ENCODE results near the gene SLC23A2.
"Not testable (repeated sequence)": the region's sequence is repeated elsewhere in the genome, so short reads cannot be mapped to it uniquely, and the experiment has no call there.

Gene SLC23A2

DNA sequence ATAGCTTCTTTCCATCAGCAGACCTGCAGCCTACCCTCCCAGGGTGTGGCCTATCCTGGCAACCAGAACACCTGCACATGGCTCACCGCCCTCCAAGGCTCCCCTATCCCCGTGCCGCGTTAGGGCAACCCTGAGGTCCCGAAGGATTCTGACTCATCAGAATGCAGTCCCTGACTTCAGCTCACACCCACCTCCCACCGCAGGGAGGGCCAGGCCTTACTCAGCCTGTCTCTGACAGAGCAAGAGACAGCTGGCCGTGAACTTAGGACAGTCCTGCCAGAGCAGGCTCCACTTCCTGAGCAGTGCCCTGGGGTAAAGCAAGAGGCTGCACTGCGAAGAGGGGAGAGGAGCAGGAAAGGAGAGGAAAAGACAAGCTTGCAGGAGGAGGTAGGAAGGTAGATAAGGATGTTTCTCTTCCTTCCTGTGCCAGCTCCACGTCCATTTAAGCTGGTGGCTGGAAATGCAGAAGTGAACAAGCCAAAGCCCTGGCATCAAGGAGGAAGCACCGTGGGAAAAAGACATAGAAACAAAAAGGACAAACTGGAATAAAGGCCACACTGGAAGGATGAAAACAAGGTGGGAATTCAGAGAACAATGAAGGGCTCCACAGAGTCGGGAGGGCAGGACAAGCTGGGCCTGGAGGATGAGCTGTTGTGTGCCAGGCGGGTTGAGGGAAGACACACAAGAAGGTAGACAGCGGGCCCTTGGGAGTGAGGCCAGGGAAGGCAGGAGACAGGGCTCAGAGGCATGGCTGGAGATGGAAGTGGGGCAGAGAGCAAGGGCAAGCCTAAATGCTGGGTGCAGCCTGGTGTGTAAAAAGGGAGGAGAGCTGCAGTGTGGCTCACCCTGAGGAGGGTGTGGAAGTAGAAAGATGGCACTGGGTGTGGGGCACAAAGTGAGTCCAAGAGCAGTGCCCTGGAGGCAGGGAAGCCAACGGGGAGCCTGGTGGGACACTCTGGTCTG, 102.7 kb downstream of the SLC23A2 start:
- no peak for DNase-seq

DNA sequence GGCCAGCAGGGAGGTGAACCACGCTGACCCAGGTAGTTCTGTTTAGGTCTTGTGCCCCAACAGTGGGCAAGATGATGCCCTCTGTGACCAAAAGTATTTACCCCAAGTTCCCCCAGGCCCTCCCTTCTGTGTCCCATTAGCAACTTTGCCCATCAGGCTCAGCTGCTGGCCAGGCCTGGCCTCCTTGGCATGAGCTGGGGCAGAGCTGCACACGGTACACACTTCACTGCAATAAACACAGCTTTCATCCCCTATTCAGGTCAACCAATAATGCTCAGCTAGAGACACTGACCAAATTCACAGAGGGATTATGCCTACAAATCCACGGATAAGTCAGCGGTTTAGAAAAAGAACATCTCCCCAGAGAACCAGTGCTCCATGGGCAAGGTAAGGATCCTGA, 103.7 kb downstream of the SLC23A2 start:
- no peak for DNase-seq

DNA sequence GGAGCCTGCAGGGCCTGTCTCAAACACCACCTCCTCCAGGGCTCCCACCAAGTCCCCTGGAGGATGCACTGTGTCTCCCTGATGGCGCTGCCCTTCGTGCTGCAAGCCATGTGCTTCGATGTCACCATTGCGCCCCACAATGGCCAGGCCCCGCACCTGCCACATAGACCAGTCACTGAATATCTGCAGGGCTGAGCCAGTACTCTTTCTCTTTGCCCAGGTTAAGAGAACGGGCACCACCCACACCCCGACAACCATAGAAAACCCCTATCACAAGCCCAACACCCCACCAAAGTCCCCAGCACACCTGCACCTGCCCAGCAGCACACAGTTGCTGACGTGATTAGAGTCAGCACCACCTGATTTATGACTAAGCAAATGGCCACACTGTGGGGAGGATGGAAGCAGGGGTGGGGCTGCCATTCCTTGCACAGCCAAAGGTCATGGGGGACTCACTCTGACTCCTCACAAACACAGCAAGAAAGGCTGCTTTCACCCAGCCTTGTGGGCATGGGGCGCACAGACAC, 104.3 kb downstream of the SLC23A2 start:
- no peak for DNase-seq

DNA sequence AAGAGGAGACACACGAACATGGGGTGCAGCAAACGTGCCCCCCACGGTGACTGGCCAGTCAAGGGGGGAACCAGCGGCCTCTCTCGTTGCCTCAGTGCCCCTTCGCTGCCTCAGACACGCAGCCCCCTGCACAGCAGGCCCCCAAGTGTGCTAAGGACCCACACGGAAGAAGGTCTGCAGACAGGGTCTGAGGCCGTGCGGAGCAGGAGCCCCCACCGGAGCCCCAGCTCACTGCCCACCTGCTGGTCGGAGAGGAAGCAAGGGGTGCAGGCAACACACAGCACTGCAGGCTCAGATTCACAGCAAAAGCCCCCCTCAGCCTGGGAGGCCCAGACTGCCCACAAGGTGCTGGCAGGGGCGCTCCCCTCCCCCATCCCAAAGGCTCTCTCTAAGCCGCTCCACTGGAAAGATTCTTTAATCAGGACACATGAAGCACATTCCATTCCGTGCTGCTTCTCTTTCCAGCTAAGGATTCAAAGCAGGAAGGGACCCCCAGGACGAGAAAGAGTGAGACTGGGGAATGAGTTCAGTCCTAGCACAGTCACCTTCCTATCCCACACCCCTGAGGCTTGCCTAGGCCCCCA, 105.1 kb downstream of the SLC23A2 start:
- DNase-seq: no peak

DNA sequence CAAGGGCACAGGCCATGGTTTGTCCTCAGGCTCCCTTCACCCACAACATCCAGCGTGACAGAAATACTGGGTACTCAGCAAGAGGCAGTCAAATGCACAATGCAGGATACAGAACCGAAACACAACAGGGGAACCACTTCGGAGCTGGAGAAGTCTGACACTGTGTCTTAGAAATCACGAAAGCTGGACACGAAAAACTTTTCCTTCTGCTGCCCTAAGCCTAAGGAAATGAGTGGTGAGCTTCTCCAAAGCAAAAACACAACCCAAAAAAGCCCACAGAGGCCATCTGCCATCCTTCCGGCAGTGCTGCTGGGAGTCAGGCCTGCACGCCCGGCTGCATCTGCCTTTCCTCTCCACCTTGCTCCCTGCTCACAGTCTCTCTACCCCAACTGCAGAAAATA, 106.3 kb downstream of the SLC23A2 start:
- no peak for DNase-seq

DNA sequence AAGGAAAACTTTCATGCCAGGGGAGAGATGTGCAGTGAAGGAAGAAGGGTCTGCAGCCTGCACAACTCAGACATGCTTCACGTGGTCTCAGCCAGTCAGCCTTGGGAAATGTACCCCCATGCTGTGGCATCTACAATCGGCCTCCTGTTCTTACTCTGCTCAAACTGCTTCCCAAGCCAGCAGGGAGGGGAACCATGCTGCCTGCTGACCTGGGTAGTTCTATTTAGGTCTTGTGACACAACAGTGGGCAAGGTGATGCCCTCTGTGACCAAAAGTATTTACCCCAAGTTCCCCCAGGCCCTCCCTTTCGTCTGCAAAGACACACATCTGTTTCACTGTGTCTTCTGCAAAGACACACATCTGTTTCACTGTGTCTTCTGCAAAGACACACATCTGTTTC, 106.9 kb downstream of the SLC23A2 start:
- no peak for DNase-seq

DNA sequence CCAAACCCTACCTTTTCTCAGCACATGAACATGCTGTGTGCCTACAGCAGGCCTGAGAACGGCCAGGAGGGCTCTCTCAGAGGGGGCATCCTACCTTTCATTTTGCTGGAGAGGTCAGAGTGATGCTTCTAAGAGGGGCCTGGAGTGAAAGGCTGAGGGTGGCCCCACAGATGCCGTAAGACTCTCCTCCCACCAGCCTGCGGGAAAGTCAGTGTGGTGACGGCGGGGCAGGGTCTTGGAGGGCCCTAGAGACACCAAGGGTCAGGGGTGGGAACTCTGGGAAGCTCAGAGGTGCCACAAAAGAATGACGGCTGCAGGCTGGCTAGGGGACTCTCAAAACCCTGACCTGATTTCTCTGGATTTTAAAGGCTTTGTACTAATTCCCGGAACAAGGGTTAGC, 107.6 kb downstream of the SLC23A2 start:
- DNase-seq: no peak

DNA sequence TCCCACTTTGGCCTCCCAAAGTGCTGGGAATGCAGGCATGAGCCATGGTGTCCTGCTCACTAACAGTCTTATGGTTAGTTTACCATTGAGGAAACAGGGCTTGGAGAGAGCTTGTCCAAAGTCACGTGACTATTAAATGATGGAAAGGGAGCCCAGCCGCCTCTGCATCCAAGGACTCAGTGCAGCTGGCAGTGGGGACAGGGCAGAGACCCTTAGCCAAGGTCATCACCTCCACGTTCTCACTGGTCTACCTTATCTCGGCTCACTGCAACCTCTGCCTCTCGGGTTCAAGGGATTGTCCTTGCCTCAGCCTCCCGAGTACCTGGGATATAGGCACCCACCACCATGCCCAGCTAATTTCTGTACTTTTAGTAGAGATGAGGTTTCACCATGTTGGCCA, 109.3 kb downstream of the SLC23A2 start:
- no peak for DNase-seq

DNA sequence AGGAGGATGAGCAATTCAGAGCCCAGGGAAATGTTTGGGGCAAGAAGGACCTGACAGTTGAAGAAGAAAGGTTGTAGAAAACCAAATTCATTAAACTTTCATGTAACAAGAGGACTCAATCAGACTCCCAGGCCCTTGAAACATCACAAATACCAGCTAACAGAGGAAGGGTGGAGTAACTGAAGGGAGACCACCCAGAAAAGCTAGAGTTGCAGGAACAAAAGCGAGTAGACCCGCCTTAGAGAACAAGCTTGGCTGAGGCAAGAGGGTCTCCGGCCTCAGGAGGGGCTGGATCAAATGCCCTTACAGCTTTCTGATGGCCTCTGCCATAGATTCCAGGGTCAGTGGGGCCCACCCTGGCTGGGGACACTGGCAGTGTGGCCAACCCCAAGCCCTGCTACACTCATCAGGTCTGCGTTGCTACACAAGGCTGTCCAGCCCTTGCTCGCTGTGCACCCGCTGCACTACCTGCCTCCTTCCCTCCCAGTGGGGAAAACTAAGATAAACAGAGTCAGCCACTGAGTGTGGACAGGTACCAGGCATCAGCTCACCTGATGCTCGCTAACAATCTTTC, 110.0 kb downstream of the SLC23A2 start:
- DNase-seq: no peak

DNA sequence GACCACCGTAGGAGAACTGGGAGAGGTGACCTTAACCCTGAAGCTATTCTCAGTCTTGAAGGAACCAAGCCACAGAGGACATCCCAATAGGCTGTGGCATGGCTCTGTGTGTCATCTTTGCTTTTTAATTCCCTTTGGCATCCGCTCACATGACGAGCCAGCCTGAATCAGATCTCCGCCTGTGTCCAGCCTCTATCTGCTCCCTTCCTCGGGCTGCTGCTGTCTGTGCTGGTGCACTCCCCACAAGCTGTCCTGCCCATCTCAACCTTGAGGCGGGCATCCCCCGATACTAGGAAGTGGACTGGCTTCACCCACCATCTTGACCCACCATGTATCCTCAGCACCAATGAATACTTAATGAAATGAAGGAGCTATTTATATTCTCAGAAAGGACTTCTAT, 111.9 kb downstream of the SLC23A2 start:
- DNase-seq: no peak

DNA sequence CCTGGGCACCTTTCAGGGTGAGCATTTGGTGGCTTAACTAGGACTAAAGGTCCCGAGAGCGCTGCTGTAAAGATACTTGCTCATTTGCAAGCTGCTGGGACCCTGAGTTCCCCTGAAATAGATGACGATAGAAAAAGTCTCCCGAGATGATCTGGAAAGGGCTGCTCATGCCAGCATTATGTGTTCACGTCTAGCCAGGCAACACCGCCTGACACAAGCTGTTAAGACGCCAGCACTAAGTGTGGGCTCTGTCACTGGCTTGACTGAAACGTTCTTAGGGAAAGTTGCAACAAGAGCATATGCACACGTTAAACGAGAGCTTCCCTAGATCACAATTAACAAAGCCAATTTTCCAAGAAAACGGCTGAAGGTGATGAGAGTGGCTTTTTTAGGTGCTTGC, 113.7 kb downstream of the SLC23A2 start:
- no peak for DNase-seq

DNA sequence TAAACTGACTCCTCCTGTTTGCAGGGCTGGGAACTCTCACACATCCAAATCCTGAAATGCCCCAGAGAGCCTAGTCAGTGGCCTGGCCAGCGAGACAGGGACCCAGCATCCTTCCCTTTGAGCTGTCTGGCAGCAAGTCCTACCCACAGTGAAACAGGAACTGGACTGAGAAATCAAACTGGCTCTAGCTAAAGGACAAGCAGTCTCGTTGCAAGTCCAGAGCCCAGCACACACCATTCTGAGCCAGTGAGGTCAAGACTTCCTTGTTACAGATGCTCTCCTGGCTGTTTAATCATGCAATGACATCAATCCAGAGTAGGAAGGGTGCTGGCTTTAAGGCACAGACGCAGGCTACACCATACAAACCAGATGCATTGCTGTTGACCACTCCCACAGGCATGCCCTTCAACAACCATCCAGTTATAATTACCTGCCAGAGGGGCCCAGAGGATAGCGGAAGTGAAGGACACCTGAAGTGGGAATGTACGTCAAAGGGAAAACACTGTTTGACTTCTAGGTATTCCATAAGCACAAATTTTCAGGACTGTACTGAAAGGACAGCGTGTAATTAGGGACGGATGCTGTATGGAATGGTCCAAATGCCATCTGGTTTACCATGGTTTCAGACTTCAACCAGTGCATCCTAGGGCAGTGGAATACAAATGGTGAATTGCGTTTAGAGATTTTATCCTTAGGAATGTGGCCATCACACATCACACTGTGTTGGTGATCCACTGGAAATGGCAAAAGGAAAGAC, 114.4 kb downstream of the SLC23A2 start:
- no peak for DNase-seq

DNA sequence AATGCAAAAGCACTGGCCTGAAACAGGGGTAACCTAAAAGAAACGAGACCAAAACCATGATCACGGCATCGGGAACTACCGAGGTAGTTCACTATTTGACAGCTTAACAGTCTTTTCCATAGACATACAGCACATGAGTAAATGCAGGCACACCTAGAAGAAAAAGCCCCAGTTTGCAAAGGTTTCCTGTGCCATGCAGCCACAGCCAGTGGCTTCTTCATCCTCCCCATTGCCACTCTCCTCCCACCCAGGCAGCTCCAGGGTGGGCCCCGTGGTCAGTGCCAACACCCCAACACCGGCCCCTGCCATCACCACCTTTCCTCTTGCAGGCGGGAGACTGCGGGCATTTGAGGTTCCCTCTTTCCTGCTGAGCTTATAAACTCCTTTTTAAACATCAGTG, 115.4 kb downstream of the SLC23A2 start:
- no peak for DNase-seq

DNA sequence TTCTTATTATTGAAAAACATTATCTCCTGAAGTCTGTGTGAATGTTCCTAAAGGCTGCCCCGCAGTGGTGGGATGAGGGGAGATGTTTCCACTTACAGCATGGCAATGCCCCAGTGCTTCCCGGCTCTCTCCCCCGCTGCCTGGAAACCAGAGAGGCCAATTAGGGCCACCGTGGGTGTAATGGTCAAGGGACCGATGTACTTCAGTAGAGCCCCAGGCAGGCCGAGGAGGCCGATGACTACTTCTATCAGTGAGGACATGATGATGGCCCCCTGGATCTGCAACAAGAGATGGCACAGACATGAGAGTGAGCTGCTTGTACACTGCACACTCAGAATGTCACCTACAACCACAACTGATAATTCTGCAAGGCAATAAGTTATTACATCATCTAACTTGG, 117.8 kb downstream of the SLC23A2 start:
- DNase-seq: no peak

DNA sequence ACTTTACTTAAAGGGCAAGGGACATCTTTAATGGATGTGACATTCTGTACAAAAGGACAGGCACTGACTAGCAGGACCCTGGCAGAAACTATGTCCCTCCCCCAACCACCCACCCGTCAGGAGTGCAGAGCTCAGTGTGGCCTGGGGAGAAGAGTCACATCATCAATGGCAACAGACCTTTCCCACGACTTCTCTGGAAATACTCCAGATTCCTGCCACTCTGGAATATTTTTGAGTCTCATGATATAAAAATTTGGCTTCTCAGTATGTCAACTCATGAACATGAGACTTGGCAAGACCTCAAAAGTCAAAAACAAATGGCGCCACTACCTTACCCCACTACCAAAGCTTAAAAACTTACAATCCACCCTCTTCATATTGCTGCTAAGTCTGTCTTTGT, 118.3 kb downstream of the SLC23A2 start:
- no peak for DNase-seq

DNA sequence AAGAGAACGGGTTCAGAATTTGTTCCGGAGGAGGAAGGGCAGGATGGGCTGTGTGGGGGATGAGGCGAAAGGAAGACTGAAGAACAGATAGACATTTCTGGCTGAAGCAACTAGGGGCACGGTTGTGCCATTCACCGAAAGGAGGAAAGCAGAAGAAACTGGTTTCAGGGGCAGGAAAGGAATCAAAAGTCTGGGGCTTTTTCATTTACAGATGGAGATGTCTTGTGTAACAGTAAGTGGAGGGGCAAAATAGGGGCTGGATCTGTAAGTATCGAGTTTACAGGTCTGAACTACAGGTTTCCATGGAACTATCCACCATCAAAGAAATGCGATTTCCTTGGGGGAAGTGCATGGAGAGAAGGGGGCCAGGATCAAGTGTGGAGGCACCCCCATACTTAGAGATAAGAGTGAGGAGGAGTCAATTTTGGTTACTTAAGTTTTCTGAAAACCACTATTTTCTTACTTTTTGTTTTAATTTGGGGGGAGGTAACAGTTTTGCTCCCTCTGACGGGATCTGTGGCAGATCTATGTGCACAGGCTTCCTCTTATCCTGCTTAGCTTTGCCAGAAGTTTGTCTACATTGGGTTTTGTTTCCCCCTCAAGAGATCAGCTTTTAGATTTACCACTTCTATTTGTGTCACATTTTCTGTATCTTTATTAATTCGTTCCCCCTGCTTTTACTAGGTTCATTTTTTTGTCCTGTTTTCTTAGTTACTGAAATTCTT, 120.1 kb downstream of the SLC23A2 start:
- no peak for DNase-seq

DNA sequence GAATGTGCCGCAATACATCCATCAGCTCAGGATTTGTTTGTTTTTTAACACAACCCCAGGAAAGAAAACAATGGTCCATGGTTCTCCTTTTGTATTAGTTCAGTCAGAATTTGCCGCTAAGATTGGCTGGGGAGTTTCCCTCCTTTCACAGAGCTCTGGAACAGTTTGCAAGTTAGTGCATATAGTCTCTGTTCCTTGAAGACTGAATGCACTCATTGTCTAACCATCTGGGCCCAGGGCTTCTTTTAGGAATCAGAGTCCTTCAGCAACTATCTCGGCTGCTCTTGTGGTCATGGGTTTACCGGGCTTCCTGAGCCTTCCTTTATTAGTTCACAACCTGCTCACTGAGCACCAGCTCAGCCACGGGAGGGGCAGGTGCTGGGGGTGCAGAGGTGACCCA, 121.3 kb downstream of the SLC23A2 start:
- no peak for DNase-seq

DNA sequence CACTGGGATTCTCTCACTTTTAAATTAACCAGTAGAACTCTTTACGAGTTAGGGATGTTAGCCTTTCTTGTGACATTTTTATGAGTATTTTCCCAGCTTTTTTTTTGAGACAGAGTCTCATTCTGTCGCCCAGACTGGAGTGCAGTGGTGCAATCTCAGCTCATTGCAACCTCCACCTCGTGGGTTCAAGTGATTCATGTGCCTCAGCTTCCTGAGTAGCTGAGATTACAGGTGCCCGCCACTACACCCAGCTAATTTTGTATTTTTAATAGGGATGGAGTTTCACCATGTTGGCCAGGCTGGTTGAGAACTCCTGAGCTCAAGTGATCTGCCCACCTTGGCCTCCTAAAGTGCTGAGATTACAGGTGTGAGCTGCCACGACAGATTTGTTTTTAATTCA, 123.2 kb downstream of the SLC23A2 start:
- not testable (repeated sequence) for DNase-seq

DNA sequence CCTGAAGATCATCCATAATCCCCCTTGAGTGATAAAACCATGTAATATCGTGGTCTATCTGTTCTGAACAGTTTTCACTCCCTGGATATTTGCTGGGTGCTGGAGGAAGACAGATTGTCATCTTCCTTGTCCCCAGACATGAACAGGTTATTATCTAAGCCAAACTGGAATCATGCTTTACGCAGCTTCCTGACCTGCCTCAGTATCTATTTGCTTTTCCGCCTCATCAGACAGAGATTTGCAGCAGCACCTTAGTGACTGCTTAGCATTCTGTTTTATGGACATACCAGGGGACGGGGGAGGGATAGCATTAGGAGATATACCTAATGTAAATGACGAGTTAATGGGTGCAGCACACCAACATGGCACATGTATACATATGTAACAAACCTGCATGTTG, 124.6 kb downstream of the SLC23A2 start:
- DNase-seq: no peak

DNA sequence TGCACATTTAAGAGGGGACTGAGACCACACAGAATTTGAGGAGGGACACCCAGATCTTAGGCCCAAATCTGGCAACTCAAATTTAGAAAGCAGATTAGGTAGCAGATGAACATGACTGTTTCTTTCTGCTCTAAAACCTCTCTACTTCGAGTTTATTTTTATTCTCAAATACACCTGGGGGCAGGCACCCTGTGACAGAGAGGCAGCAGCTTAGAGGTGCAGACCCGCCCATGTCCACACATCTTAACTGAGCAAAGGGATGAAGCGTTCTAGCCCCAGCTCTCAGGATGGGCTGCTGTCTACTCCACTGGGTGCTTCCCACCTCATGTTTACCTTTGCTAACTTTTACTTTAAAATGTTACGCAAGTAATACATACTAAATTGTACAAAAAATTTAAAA, 125.0 kb downstream of the SLC23A2 start:
- no peak for DNase-seq

DNA sequence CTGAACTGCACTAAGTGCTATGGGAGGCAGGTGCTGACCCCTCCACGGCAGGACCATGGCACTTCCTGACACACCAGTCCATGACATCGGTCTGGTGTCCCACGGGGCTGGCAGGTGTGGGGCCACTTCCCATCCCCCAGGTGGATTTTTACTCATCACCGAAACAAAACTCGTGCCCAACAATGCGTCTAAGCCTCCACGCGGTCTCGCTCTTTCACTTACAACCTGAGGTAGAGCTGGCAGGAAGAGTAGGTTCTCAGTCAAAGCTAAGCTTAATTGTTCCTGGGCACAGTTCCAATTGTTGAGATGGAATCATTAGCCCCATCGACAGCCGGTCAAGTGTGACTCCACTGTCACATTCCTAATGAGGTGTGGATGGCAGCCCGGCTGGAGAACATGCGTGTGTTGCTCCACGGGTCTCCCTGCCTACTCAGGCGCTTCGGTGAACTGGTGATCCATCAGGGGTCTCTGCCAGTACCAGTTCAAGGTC, 125.7 kb downstream of the SLC23A2 start:
- DNase-seq: peak; percentile 96

DNA sequence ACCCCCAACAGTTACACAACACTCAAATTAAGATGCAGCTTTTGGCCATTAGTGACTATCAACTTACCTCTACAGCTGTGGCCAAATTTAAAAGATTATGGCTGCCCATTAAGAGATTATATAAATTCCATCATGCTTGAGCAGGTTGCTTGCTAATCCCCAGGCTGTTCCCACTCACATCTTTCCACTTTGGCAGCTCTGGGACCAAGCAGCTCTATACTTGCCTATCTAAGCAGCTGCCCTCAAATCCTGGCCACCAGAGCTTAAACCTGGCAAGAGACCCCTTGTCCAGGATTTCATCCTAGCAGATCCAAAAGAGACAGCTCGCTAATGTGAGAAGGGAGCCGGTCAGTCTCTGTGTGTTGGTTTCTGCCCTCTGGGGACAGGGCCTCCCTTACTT, 127.9 kb downstream of the SLC23A2 start:
- DNase-seq: no peak

Measured in COR-L47 (cell line).